A549 (cell line): ENCODE results near the gene FRY. TPM values are rescaled to one million over a fixed set of nuclear protein-coding genes. Genes with fewer than 3 reads are reported as not detected.

Experiments used
- ATAC-seq, 2 experiments: fragments of 200-7000 bp in 1 of 2; fragments of >200 bp in 1 of 2; cut with Nextera tagmentation in 1 of 2; cut with Tn5 transposase in 1 of 2; 3 replicates each; pipeline versions ENCODE4 v1.8.0 to v1.9.1; 2018 to 2020; ENCODE audit warnings: mild to moderate bottlenecking in 1 of 2, moderate library complexity in 1 of 2
- CTCF ChIA-PET: fragments of 300-600 bp; sonication (Branson Sonifier 250); formaldehyde crosslinking; extraction: SDS; loops from one replicate; lab custom pipeline; 2021; ENCODE audit warnings: antibody characterized with exemption, inconsistent platforms; lab: Yijun Ruan, JAX
- POLR2A ChIA-PET: fragments of 350-600 bp; formaldehyde crosslinking; extraction: SDS; loops from one replicate; lab custom pipeline; 2021; ENCODE audit warnings: antibody characterized with exemption, inconsistent platforms; lab: Yijun Ruan, JAX
- DNase-seq, 2 experiments: peaks; one replicate each; pipeline versions ENCODE4 v3.0.0 to v3.0.0-alpha.2; 2011 to 2016; ENCODE audit warnings: low read depth in 1 of 2, low spot score in 1 of 2
- FAIRE-seq: peaks from 2 replicates; lab custom pipeline; 2011; peaks lifted over from hg19 to GRCh38; lab: Jason Lieb, UNC
- H3K27ac ChIP-seq, 2 experiments: fragments of >200 bp; sonication (Bioruptor Twin); formaldehyde crosslinking; 3 replicates each; pipeline ENCODE4 v1.5.1; 2016 to 2017
- H3K4me1 ChIP-seq: fragments of >200 bp; sonication (Bioruptor Twin); formaldehyde crosslinking; 3 replicates; pipeline ENCODE4 v1.6.1; 2016
- H3K4me2 ChIP-seq: fragments of >200 bp; sonication (Bioruptor Twin); formaldehyde crosslinking; 3 replicates; pipeline ENCODE4 v1.6.1; 2016
- H3K4me3 ChIP-seq: fragments of >200 bp; sonication (Bioruptor Twin); formaldehyde crosslinking; 3 replicates; pipeline ENCODE4 v1.5.1; 2016
- H3K9me3 ChIP-seq: fragments of >200 bp; sonication (Bioruptor Twin); formaldehyde crosslinking; 3 replicates; pipeline ENCODE4 v1.6.1; 2016
- ATOH8 ChIP-seq: fragments of 250-450 bp; sonication (Bioruptor Pico); IDR thresholded peaks from 2 replicates; pipeline ENCODE4 v1.5.0; 2020; ENCODE audit warnings: low read depth, mild to moderate bottlenecking, moderate library complexity
- CBX2 ChIP-seq: fragments of 200-600 bp; sonication (generic); IDR thresholded peaks from 2 replicates; pipeline ENCODE4 v1.6.1; 2016; ENCODE audit warnings: low read depth, mild to moderate bottlenecking, borderline replicate concordance
- CBX8 ChIP-seq: fragments of 200-600 bp; sonication (generic); IDR thresholded peaks from 2 replicates; pipeline ENCODE4 v1.6.1; 2016
- CEBPB ChIP-seq, 2 experiments: fragments of >200 bp in 1 of 2; sonication (Bioruptor Twin) in 1 of 2; formaldehyde crosslinking in 1 of 2; IDR thresholded peaks; 2 replicates each; pipeline ENCODE4 v1.6.1; 2012 to 2016
- CHD4 ChIP-seq: fragments of 200-600 bp; sonication (generic); IDR thresholded peaks from 2 replicates; pipeline ENCODE4 v1.6.1; 2016; ENCODE audit warnings: antibody characterized with exemption, mild to moderate bottlenecking, borderline replicate concordance
- EHF ChIP-seq: fragments of 250-450 bp; sonication (Bioruptor Pico); IDR thresholded peaks from 2 replicates; pipeline ENCODE4 v1.5.0; 2020; ENCODE audit warnings: mild to moderate bottlenecking
- EHMT2 ChIP-seq: fragments of 200-600 bp; sonication (generic); IDR thresholded peaks from 2 replicates; pipeline ENCODE4 v1.6.1; 2016; ENCODE audit warnings: antibody characterized with exemption, low read depth, mild to moderate bottlenecking, moderate library complexity
- ELK1 ChIP-seq: fragments of 150-350 bp; IDR thresholded peaks from 2 replicates; pipeline ENCODE4 v1.6.1; 2014; ENCODE audit warnings: low read depth, mild to moderate bottlenecking, low read length
- EP300 ChIP-seq, 2 experiments: fragments of >200 bp; sonication (Bioruptor Twin); formaldehyde crosslinking; IDR thresholded peaks; 2 replicates in 1 of 2; 3 replicates in 1 of 2; pipeline ENCODE4 v1.6.1; 2016 to 2017
- GATA3 ChIP-seq: IDR thresholded peaks from 2 replicates; pipeline ENCODE4 v1.6.1; 2012; ENCODE audit warnings: borderline replicate concordance
- JUNB ChIP-seq: fragments of >200 bp; sonication (Bioruptor Twin); formaldehyde crosslinking; IDR thresholded peaks from 2 replicates; pipeline ENCODE4 v1.6.1; 2016
- NFE2L2 ChIP-seq: fragments of 150-350 bp; conservative IDR thresholded peaks from 2 replicates; pipeline ENCODE4 v1.6.1; 2014; ENCODE audit warnings: low read length
- PBX3 ChIP-seq: IDR thresholded peaks from 2 replicates; pipeline ENCODE4 v1.6.1; 2012
- POLR2A ChIP-seq: IDR thresholded peaks from 2 replicates; pipeline ENCODE4 v1.6.1; 2012; ENCODE audit warnings: mild to moderate bottlenecking, low read length
- RARB ChIP-seq: fragments of 250-450 bp; sonication (Bioruptor Pico); IDR thresholded peaks from 2 replicates; pipeline ENCODE4 v1.8.0; 2021; ENCODE audit warnings: mild to moderate bottlenecking, moderate library complexity
- RCOR1 ChIP-seq: fragments of 150-350 bp; IDR thresholded peaks from 2 replicates; pipeline ENCODE4 v1.6.1; 2014; ENCODE audit warnings: antibody characterized with exemption, low read length, low read depth
- RFX5 ChIP-seq: fragments of 450-650 bp; IDR thresholded peaks from 2 replicates; pipeline ENCODE4 v1.7.1; 2014; ENCODE audit warnings: antibody characterized with exemption, mild to moderate bottlenecking, moderate library complexity
- SREBF2 ChIP-seq: fragments of 450-650 bp; IDR thresholded peaks from 2 replicates; pipeline ENCODE4 v1.6.1; 2014; ENCODE audit warnings: mild to moderate bottlenecking, moderate library complexity
- TFCP2L1 ChIP-seq: fragments of 250-450 bp; sonication (Bioruptor Pico); IDR thresholded peaks from 2 replicates; pipeline ENCODE4 v1.5.0; 2021; ENCODE audit warnings: mild to moderate bottlenecking
- TP53 ChIP-seq: fragments of 250-450 bp; sonication (Bioruptor Pico); IDR thresholded peaks from 2 replicates; pipeline ENCODE4 v1.5.0; 2021; ENCODE audit warnings: mild to moderate bottlenecking, moderate library complexity
- WGBS: methylation state at CpG from one replicate; pipeline ENCODE4 v1.1.6; 2017; ENCODE audit errors: missing lambda C conversion rate; 5-methylcytosine and 5-hydroxymethylcytosine counted together
- polyA plus RNA-seq, 4 experiments: library from polyadenylated mRNA; depleted of rRNA in 3 of 4; stranded (reverse); fragments of >200 nt; fragmentation: RNase III in 1 of 4; extraction: RNeasy Plus Mini Kit Qiagen cat#74134 plus additional on column Dnase treatment in 1 of 4; gene quantifications; 2 replicates in 3 of 4; 3 replicates in 1 of 4; pipeline ENCODE4 v1.2.3, GENCODE V29; 2011 to 2017

FRY gene
- polyA plus RNA-seq, 2 of the 4 experiments (the other 2 are of a cell fraction): 0.08 to 0.26 TPM

- FAIRE-seq (no peak), DNase-seq (peak in 1 of 2 experiments; percentile 10), ATAC-seq (peak in 1 of 2 experiments; percentile 26; a peak in 1 of 6 replicates)
- Histone ChIP-seq H3K9me3 (no peaks in the 10 kb centered on the region), H3K4me1 (0 out of 3 replicates have a peak, but pooled peaks cover 4% of the 10 kb centered on the region), H3K27ac (no peak overlapping the region), H3K4me3 (no peak overlapping the region), H3K4me2 (no peak overlapping the region)
- ChIA-PET POLR2A (no interaction called here), CTCF (no interaction called here)
- TF ChIP-seq EP300 (IDR thresholded peaks at IDR 0.05): no peak
Observed at GRCh38 chr13:32142956-32143375, 111.4 kb downstream of the FRY start.

- WGBS: 17% methylated on average over 2 of the region's 2 CpGs
- Histone ChIP-seq H3K4me1 (0 out of 3 replicates have a peak, but pooled peaks cover 4% of the 10 kb centered on the region), H3K9me3 (no peaks in the 10 kb centered on the region), H3K4me3 (no peak overlapping the region), H3K27ac (no peak overlapping the region), H3K4me2 (no peak overlapping the region)
- TF ChIP-seq PBX3 (no peak), GATA3 (no peak), CBX2 (no peak), POLR2A (no peak), CHD4 (no peak), RFX5 (no peak), CEBPB (IDR thresholded peaks at IDR 0.05) (no peak), ELK1 (no peak), RARB (no peak), JUNB (no peak), SREBF2 (no peak), CBX8 (no peak), EHMT2 (no peak), RCOR1 (no peak), EP300 (IDR thresholded peaks at IDR 0.05) (no peak), NFE2L2 (no peak), TFCP2L1 (no peak), TP53 (CRISPR knock-in tag) (no peak)
- DNase-seq: no peak
- no peak for ATAC-seq
- ChIA-PET CTCF (interaction anchor here (1.0 to 1.6 kb wide), 2 partner anchors 12 to 17 kb away, joined by 3 to 4 read pairs; no protein-coding TSS in a partner anchor), POLR2A (no interaction called here)
- no peak for FAIRE-seq
Observed at GRCh38 chr13:32147193-32147592, 115.6 kb downstream of the FRY start.

GRCh38 chr13:32147976-32148375, 116.4 kb downstream of the FRY start:
- ATAC-seq (no peak), DNase-seq (no peak), FAIRE-seq (no peak)
- Histone ChIP-seq H3K27ac (no peak overlapping the region), H3K4me2 (no peak overlapping the region), H3K4me1 (peaks cover 3% of the 10 kb centered on the region; the same call in 1 of the 3 replicates), H3K9me3 (no peaks in the 10 kb centered on the region), H3K4me3 (no peak overlapping the region)
- POLR2A ChIA-PET: no interaction called here
- CTCF ChIA-PET: interaction anchor here (1.6 kb wide), 1 partner anchor 17 kb away, joined by 4 read pairs; no protein-coding TSS in a partner anchor
- TF ChIP-seq ATOH8 (CRISPR knock-in tag): no peak
- no peak for TF ChIP-seq ELK1
- TF ChIP-seq EHF (CRISPR knock-in tag): no peak
- 62% methylated on average over 4 of the region's 4 CpGs for WGBS
